HL-60 (cell line): ENCODE data around the gene PNPT1.

ENCODE experiments used
- DNase-seq, 2 experiments: peaks; one replicate each; pipeline ENCODE4 v3.0.0-alpha.2; 2010 to 2020; ENCODE audit warnings: low read depth in 1 of 2, low spot score in 1 of 2
- H3K27ac ChIP-seq: fragments of 250-450 bp; sonication (Bioruptor Pico); replicated peaks from 2 replicates; pipeline ENCODE4 v1.5.1; 2020; ENCODE audit warnings: mild to moderate bottlenecking, moderate library complexity
- H3K27me3 ChIP-seq: fragments of 250-450 bp; sonication (Bioruptor Pico); 2 replicates; pipeline ENCODE4 v1.5.1; 2021; ENCODE audit warnings: mild to moderate bottlenecking, moderate library complexity; ENCODE audit not compliant: insufficient read depth, poor library complexity, severe bottlenecking
- H3K4me3 ChIP-seq: replicated peaks from 2 replicates; pipeline ENCODE4 v1.5.1; 2011; ENCODE audit warnings: mild to moderate bottlenecking, control low read depth, low read length; ENCODE audit not compliant: insufficient read depth
- GABPA ChIP-seq: IDR thresholded peaks from 2 replicates; pipeline ENCODE4 v1.6.1; 2012; ENCODE audit warnings: low read depth
- POLR2AphosphoS5 ChIP-seq: IDR thresholded peaks from 2 replicates; pipeline ENCODE4 v1.6.1; 2012; ENCODE audit warnings: low read depth
- SPI1 ChIP-seq: IDR thresholded peaks from 2 replicates; pipeline ENCODE4 v1.6.1; 2012; ENCODE audit warnings: low read depth, mild to moderate bottlenecking, borderline replicate concordance
- TF ChIP-seq, protein P1 (sequence below): IDR thresholded peaks from 2 replicates; pipeline ENCODE4 v1.6.1; 2012; ENCODE audit warnings: low read depth; ENCODE audit not compliant: insufficient replicate concordance
- TF ChIP-seq, protein P2 (sequence below): IDR thresholded peaks from one replicate; pipeline ENCODE4 v1.5.1; 2011; ENCODE audit warnings: low read length, control low read depth, inconsistent platforms; ENCODE audit not compliant: insufficient read depth

The PNPT1 gene

GRCh38 chr2:55628931-55629330, 64.7 kb downstream of the PNPT1 start:
- no peak for DNase-seq
- Histone ChIP-seq H3K4me3 (no peak overlapping the region), H3K27ac (no peak overlapping the region), H3K27me3 (no peaks in the 10 kb centered on the region)
- TF ChIP-seq SPI1 (no peak), GABPA (no peak), POLR2AphosphoS5 (no peak)
- TF ChIP-seq, protein P1, sequence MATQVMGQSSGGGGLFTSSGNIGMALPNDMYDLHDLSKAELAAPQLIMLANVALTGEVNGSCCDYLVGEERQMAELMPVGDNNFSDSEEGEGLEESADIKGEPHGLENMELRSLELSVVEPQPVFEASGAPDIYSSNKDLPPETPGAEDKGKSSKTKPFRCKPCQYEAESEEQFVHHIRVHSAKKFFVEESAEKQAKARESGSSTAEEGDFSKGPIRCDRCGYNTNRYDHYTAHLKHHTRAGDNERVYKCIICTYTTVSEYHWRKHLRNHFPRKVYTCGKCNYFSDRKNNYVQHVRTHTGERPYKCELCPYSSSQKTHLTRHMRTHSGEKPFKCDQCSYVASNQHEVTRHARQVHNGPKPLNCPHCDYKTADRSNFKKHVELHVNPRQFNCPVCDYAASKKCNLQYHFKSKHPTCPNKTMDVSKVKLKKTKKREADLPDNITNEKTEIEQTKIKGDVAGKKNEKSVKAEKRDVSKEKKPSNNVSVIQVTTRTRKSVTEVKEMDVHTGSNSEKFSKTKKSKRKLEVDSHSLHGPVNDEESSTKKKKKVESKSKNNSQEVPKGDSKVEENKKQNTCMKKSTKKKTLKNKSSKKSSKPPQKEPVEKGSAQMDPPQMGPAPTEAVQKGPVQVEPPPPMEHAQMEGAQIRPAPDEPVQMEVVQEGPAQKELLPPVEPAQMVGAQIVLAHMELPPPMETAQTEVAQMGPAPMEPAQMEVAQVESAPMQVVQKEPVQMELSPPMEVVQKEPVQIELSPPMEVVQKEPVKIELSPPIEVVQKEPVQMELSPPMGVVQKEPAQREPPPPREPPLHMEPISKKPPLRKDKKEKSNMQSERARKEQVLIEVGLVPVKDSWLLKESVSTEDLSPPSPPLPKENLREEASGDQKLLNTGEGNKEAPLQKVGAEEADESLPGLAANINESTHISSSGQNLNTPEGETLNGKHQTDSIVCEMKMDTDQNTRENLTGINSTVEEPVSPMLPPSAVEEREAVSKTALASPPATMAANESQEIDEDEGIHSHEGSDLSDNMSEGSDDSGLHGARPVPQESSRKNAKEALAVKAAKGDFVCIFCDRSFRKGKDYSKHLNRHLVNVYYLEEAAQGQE, result no peak
- TF ChIP-seq, protein P2, sequence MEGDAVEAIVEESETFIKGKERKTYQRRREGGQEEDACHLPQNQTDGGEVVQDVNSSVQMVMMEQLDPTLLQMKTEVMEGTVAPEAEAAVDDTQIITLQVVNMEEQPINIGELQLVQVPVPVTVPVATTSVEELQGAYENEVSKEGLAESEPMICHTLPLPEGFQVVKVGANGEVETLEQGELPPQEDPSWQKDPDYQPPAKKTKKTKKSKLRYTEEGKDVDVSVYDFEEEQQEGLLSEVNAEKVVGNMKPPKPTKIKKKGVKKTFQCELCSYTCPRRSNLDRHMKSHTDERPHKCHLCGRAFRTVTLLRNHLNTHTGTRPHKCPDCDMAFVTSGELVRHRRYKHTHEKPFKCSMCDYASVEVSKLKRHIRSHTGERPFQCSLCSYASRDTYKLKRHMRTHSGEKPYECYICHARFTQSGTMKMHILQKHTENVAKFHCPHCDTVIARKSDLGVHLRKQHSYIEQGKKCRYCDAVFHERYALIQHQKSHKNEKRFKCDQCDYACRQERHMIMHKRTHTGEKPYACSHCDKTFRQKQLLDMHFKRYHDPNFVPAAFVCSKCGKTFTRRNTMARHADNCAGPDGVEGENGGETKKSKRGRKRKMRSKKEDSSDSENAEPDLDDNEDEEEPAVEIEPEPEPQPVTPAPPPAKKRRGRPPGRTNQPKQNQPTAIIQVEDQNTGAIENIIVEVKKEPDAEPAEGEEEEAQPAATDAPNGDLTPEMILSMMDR, result no peak

DNA sequence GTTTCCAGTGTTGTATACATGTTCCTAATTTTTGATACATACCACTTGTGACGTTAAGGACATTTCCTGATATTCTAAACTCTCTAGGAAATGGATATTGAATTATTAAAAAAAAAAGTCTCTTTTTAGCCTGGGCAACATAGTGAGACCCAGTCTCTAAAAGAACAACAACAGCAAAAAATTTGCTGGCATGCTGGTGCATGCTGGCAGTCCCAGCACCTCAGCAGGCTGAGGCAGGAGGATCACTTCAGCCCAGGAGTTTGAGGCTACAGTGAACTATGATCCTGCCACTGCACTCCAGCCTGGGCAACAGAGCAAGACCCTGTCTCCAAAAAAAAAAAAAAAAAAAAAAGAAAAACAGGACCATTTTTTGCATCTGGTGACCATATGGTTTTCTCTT, 65.7 kb downstream of the PNPT1 start:
- TF ChIP-seq, protein P1, result no peak
- TF ChIP-seq GABPA (no peak), SPI1 (no peak), POLR2AphosphoS5 (no peak)
- TF ChIP-seq, protein P2, result no peak
- Histone ChIP-seq H3K4me3 (no peak overlapping the region), H3K27me3 (no peaks in the 10 kb centered on the region), H3K27ac (no peak overlapping the region)
- no peak for DNase-seq

DNA sequence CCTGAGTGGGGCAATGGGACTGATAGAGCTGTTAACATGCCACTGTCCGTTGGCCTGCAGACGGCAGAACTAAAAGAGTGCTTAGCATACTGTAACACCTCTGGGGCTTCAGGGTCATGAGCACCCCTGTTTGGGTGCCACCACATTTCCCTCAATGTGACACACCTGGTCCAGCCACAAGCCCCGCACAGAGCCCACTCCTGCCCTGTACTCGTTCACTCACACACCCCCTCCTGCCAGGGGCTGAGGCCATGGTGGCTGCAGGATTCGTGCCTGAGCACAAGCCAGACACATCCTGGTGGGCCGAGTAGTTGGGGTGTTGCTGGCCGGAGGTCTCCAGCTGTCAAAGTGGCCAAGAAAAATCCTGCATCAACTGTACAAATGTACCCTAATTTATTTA, 71.8 kb downstream of the PNPT1 start:
- H3K27ac ChIP-seq, result no peak overlapping the region
- DNase-seq, result no peak
- TF ChIP-seq POLR2AphosphoS5 (no peak), SPI1 (no peak), GABPA (no peak)
- TF ChIP-seq, protein P1, result no peak
- TF ChIP-seq, protein P2, result no peak
- no peak overlapping the region for H3K4me3 ChIP-seq
- no peaks in the 10 kb centered on the region for H3K27me3 ChIP-seq
